Measurements from ENCODE around the gene NCCRP1. TPM values are rescaled to one million over a fixed set of nuclear protein-coding genes. Genes with fewer than 3 reads are reported as not detected.

The NCCRP1 gene
- polyA plus RNA-seq, 3 donors = 1.3 to 1.9 (median 1.6) TPM

DNA sequence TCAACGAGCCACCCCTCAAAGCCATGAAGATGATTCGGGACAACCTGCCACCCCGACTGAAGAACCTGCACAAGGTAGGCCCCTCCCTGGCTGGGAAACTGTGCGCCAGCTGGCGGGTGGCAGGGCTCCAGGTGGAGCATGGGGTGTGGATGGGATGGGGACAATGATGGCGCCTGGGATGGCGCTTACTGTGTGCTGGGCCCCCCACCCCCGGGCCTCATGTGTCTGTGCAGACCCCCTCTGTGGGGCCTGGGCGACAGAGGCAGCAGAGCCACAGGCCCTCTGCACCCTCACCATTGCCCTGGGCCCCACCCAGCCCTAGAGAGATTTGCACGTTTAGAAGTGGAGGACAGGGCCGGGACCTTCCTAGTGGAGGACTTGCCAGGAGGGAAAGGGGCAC lies 19.0 kb upstream of the NCCRP1 start:
- no peak for DNase-seq

DNA sequence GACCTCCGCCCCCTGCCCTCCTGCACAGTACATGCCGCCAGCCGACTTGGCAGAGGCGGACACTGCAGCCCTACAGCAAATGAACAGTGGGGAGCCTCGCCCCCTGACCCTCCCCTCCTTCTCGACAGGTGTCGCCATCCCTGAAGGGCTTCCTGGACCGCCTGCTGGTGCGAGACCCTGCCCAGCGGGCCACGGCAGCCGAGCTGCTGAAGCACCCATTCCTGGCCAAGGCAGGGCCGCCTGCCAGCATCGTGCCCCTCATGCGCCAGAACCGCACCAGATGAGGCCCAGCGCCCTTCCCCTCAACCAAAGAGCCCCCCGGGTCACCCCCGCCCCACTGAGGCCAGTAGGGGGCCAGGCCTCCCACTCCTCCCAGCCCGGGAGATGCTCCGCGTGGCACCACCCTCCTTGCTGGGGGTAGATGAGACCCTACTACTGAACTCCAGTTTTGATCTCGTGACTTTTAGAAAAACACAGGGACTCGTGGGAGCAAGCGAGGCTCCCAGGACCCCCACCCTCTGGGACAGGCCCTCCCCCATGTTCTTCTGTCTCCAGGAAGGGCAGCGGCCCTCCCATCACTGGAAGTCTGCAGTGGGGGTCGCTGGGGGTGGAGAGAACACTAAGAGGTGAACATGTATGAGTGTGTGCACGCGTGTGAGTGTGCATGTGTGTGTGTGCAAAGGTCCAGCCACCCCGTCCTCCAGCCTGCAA lies 18.3 kb upstream of the NCCRP1 start:
- DNase-seq = no peak

DNA sequence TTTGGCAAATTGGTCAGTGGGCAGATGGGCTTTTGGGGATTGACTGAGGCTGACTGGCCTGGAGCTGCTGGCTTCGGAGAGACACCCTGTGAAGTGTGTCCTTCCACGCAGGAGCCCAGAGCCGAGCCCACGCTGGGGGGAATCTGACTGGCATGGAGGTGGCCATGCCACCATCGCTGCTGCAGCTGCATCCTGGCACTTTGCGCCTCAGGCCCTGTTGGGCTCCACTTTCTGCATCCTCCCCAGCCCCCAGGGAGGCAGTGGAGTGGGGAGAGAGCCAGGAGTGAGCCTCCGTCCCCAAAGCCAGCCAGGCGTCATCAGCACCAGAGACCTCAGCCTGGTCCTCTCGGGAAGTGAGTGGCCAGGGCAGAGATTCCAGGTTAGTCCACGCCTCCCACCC lies 17.0 kb upstream of the NCCRP1 start:
- DNase-seq = no peak

DNA sequence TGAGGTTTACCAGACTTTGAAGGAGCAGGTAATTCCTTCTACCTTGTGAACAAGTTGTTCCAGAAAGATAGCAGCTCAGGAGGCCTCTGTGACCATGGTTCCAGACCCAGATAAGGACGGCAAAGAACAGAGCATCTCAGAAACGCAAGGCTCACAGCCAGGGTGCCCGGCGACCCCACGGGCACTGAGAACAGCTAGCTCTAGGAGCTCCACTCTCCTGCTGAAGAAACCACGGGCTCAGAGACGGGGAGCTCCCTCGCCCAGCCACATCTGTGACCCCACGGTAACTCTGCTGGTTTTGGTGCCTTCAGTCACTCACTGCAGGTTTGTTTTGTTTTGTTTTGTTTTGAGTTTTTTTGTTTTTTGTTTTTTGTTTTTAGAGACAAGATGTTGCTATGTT lies 16.0 kb upstream of the NCCRP1 start:
- no peak for DNase-seq

DNA sequence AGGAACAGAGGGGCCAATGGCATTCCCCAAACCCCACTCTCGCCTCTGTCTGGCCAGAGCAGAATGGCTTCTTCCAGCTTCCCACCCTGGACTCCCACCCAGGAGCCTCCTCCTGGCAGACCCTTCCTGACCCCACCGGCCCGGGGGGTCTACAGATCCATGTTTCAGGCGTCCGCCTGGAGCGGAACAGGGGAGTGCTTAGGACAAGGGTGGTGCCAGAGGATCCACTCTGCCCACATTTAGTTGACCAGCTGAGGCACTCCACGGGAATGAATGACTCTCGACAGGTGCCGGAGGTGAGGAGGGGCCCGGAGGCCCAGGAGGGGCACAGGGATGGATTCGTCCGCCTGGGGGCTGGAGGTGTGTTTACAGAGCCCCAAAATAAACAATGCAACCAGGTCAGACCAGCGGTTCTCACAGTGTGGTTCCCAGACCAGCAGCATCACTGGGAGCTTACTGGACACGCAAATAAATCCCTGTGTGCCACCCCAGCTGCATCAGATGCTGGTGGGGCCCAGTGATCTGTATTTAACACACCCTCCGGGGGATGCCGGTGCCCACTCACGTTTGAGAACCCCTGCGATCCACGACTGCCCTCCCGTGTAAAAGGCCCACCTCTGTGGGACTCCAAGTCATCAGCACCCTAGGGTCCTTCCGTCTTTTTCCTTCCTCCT lies 15.1 kb upstream of the NCCRP1 start:
- DNase-seq = no peak

DNA sequence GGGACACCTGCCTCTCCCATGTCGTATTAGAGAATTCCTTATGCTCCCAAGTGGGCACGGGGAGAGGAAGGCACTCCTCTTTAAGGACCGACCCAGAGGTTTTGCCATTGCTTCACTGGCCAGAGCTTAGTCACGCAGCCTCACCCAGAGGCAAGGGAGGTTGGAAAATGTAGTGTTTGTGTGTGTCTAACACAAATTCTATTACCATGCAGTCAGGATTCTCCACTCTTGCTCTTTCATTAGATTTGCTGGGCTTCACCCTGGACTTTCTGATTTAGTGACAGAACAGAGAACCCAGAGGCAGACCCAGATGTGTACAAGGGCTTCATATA lies 14.6 kb upstream of the NCCRP1 start:
- DNase-seq = no peak

DNA sequence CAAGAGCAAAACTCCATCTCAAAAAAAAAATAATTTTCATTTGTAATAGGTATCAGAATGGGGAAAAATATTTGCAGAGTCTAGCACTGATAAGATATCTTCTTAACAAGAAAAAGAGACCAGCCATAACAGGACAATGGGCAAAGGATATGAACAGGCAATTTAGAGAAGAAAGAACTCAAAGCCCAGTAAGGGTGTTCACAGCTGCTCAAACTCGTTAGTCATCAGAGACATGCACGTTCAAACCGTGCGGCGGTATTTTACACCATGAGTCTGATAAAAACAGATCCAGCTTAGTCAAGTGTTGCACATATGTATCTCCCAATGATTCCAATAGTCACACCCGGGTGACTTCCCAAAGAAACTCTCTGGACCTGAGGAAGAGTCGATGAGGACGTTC lies 13.7 kb upstream of the NCCRP1 start:
- no peak for DNase-seq

DNA sequence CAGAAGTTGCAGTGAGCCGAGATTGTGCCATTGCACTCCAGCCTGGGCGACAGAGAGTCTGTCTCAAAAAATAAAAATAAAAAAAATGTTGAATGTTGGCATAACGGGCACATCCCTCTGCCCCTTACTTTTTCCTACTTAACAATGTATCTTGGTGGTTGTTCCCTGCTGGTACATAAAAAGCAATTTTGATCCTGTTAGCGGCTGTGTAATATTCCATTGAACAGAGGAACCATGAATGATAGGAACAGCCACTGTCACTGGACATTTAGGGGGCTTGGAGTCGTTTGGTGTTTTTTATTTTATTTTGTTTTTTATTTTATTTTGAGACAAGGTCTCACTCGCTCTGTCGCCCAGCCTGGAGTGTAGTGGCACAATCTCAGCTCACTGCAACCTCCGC lies 10.4 kb upstream of the NCCRP1 start:
- no peak for DNase-seq

DNA sequence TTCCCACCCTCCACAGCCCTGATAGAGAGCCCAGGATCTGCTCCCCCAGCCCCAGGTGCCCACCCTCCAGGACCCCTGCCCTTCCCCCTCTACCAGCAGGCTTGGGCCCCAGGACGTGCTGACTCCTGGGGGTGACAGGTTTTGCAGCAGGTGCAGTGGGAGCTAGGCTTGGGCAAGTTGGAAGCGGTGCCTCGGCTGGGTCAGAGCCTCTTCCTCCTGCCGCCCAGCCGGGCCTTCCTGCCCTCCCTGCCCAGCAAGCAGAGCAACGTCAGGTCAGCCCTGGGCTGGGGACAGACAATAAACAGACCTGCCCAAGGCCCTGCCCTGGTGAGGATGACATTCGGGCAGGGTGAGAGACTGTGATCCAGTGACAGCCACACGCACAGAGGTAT lies 9.2 kb upstream of the NCCRP1 start:
- DNase-seq = no peak

DNA sequence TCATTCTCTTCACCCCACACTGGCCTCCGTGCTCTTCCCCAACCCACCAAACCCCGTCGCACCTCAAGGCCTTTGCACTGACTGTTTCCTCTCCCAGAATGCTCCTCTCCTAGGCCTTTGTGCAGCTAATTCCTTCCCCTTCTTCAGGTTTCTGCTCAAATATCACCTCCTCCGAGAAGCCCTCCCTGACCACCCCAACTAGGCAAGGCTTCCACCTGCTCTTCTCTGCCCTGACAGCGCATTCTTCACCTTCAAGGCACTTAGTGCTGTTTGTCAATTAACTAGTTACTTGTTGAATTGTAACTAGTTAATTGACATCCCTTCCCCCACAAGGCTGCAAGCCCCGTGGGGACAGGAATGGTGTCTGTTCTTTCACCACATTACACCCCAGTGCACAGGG lies 7.8 kb upstream of the NCCRP1 start:
- no peak for DNase-seq

DNA sequence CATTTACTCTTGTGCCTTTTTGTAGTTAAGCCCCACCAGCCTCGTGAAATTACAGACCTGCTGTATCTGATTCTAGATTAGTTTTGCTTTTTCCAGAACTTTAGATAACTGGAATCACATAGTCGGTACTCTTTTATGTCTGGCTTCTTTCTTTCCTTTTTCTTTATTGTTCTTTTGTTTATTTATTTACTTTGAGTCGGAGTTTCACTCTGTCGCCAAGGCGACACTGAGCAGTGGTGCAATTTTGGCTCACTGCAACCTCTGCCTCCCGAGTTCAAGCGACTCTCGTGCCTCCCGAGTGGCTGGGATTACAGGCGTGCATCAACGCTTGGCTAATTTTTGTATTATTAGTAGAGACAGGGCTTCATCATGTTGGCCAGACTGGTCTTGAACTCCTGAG lies 6.0 kb upstream of the NCCRP1 start:
- no peak for DNase-seq

DNA sequence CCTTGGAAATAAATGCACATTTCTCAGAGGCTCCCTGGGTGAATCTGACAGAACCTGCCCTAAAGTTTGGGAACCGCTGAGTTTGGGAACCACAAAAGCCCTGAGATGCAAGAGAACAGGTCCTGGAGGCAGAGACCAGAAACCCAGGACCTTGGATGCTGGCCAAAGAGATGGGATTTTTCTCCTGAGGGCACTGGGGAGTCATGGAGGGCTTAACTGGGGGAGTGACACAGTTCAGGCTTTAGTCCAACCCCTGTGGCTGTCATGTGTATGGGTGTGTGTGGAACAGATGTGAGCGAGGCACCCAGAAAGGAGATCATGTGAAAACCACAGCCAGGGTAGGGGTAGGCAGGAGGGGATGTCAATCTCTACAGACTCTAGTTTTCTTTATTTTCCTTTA lies 3.9 kb upstream of the NCCRP1 start:
- DNase-seq = no peak

DNA sequence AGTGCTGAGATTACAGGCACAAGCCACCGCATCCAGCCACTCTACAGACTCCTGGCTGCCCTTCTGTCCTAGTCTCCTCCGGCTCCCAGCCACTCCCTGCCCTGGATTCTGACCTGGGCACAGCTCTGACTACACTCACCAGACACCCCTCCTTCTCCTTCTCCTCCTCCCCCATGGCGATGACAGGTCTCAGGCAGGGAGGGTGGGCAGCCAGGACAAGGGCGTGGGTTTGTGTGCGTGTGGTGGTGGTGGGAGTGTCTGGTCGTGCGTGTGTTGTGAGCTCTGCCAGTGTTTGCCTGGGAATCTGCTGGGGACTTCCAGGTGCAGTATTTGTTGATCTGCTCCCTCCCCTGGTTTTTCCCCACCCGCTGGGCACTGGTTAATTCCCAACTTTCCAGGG lies 3.0 kb upstream of the NCCRP1 start:
- DNase-seq = no peak

DNA sequence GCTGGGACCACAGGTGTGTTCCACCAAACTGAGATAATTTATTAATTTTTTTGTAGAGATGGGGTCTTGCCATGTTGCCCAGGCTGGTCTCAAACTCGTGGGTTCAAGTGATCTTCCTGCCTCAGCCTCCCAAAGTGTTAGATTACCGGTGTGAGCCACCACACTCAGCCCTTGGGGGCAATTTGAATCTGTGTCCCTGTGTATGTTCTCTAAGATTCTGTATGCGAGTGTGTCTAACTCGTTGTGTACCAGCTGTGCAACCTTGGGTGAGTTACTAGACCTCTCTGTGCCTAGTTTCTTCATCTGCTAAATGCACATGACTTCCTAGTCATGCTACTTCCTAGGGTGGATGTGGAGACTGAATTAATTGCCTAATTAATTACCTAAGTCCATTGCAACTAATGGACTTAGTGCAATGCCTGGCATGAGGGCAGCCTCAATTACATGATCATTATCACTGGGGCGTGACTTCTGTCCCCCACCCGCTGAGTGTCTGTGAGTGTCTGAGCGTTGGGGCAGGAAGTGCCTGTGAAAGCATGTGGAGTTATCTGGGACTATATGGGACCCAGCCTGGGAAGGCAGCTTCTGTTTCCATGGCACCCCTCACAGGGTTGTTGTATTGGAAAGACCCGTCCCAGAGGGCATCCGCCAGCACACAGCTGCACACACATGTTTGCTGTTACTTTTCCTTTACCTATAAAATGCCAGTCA lies 1.8 kb upstream of the NCCRP1 start:
- DNase-seq = peak; percentile 29

DNA sequence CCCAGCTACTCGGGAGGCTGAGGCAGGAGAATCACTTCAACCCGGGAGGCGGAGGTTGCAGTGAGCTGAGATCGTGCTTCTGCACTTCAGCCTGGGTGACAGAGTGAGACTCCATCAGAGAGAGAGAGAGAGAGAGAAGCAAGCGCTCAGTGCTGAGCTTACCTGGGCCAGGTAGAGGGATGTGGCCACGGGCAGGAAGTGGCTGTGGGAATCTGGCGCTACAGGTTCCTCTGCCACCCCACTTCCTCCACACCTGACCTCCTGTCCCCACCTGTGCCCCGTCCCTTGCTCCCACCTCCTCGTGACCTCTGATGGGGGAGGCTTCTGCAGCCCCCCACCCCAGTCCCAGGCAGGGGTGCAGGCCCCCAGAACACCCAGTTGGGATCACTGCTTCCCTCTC lies 1.0 kb upstream of the NCCRP1 start:
- no peak for DNase-seq

DNA sequence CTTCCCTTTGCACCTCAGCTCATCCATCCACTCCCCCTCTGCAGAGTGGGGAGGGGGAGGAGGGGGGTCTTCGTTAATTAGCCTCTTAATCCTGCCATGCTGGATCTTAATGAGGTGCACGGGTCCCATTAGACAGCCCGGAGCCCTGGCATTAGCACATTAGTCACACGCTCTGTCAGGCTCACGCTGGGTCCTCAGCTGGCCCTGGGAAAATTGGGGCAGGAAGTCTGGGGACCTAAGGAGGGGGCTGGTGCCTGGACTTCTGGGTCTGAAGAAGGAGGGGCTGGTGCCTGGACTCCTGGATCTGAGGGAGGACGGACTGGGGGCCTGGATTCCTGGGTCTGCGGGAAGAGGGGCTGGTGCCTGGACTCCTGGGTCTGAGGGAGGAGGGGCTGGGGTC lies 444 bp upstream of the NCCRP1 start:
- no peak for DNase-seq

DNA sequence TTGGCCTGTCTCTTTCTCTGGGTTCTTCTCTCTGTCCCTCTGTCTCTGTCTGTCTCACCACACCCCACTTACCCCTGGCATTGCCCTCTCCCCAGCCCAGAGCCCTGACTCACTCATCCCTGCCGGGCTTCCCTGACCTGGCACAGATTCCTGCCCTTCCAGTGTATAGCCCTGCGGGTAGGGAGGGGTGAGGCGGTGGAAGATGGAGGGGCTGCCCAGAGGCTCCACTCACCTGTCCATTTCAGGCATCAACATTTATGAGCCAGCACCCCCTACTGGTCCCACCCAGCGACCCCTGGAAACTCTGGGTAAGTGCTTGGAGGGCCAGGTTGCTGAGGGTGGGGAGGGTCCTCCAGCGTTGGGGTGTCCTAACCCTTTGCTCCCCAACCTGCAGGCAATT lies 1.0 kb downstream of the NCCRP1 start:
- DNase-seq = no peak

DNA sequence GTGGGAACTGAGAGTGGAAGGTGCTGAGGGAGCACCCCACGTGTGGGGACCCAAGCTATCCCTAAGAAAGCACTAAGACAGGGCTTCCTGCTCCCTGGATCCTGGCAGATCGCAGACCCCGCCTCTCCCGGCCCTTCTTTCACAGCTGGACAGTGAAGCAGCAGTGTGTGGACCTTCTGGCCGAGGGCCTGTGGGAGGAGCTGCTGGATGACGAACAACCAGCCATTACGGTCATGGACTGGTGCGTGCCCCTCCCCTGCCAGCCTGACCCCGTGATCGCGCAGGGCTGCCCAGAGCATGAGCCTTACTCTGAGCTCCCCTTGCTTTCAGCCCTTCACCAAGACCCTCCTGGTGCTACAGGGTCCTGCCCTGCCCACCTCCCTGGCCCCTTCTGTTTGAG lies 2.3 kb downstream of the NCCRP1 start:
- DNase-seq = peak; percentile 85

DNA sequence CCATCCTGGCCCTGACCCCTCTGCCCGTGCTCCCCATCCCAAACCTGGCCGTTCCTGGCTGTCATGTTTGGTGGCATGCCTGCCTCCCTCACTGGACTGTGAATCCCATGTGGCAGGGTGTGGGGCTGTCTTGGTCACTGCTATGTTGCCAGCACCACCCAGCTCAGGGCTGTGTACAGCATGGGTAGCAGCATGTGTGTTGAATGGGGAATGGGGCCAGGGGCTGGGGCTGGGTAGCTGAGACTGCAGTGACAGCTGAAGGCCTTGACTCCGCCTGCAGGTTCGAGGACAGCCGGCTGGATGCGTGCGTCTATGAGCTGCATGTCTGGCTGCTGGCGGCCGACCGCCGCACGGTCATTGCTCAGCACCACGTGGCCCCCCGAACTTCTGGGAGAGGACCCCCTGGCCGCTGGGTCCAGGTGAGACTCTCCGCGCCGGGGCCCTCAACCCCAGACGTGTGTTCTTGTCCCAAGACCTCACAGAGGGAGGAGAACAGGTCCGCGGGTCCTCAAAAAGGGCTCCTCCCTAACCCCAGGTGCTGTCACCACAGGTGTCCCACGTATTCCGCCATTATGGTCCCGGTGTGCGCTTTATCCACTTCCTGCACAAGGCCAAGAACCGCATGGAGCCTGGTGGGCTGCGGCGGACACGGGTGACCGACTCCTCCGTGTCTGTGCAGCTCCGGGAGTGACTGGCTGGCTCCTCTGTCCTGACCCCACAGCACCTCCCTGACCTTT lies 3.5 kb downstream of the NCCRP1 start:
- no peak for DNase-seq

DNA sequence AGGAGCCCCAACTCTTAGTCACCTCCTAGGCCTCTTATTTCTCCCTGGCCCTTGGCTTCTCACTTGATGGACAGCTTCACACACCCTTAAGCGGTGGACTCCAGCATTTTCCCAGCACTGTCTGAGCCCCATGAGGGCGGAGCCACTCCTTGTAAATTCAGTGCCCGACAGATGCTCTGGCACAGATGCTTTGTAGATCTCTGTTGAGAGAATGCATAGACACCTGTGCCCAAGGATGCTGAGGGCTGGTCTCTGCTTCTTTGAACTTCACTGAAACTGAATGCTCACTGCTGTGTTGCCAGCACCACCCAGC lies 4.0 kb downstream of the NCCRP1 start:
- no peak for DNase-seq

DNA sequence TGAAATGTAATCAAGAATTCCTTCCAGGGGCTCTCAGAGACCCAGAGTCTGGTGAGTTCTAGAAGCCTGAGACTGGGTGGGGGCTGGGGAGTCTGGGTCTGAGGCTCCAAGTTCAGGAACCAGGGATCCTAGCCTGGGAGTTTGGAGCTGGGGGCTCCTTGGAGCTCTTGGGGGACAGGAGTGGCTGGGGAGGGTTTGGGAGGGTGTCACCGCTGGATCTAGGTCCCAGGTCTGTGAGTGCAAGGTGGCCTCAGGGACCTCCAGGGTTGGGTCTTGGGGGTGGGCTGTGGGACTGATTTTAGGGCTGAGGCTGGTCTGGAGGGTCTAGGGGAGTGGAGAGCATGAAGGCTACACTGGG lies 6.2 kb downstream of the NCCRP1 start:
- DNase-seq = no peak

DNA sequence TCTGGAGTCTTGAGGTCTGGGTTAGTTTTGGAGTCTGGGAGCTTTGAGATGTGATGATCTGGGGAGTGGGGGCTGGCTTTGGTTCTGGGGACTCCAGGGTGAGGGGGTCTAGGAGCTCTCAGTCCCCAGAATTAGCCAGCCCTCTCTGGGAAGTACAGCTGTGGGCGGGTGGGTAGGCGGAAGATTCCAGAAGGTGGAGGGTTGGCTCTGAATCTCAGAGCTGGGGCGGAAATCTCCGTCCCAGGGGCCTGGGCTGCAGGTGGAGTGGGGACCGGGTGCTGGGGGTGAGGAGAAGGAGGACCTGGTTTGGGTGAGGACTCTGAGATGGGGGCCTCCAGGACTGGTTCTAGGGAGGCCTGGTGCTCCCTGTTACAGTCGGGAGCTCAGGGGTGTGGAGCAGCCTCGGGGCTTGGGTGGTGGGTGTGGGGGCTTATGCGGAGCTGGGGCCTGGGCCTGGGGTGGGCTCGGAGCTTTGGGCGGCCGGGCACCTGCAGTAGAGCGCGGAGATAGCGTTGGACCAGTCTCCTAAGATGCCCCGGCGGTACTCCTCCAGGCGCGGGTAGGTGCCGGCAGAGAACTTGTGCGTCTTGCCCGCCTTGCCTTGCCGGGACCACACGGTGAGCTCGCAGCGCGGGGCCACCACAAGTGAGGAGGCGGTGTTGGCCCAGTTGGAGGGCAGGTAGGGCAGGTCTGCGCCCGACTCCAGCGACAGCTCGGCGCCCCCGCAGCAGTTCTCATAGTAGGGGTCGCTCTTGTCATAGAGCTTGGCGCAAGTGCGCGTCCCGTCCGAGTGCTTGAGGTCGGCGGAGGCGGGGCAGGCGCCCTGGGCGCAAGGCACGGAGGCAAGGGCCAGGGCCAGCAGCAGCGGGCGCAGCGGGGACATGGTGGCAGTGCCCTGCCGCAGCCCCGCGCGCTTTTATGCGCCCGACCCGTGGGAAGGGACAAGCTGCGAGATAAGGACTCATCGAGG lies 6.9 kb downstream of the NCCRP1 start, which contains the start of gene SYCN:
SYCN (minus strand) TSS at position 892 of the 970 bp plus-strand sequence; CDS start at position 883, 9 bp downstream.
- DNase-seq = no peak

Data from renal pelvis (tissue), 4 donors.